Right lung (tissue), 5 donors: ENCODE results near the gene TGFB1. TPM values are rescaled to one million over a fixed set of nuclear protein-coding genes. Genes with fewer than 3 reads are reported as not detected.
"Not testable (repeated sequence)": the region's sequence is repeated elsewhere in the genome, so short reads cannot be mapped to it uniquely, and the experiment has no call there.

Experiments used
- DNase-seq, 2 donors: peaks; one replicate each; pipeline ENCODE4 v3.0.0-alpha.2; 2013
- polyA plus RNA-seq, 5 donors: library from polyadenylated mRNA; unstranded; fragments of 120-200 nt; gene quantifications; one replicate each; pipeline versions ENCODE4 v1.2.1 to v1.2.3, GENCODE V29; 2013; ENCODE audit warnings: inconsistent platforms in 1 of 5, low replicate concordance in 1 of 5; ENCODE audit not compliant: insufficient read length in 5 of 5, insufficient read depth in 1 of 5

The TGFB1 gene
- polyA plus RNA-seq, 5 donors: 23.8 to 41.2 (median 30.2) TPM

GRCh38 chr19:41350735-41351338, 2.9 kb downstream of the TGFB1 start:
- DNase-seq: no peak

GRCh38 chr19:41346916-41347315, 6.8 kb downstream of the TGFB1 start:
- not testable (repeated sequence) for DNase-seq

- no peak for DNase-seq
These were observed 9.6 kb downstream of the TGFB1 start for GRCh38 chr19:41344162-41344561.

GRCh38 chr19:41341669-41342490, 11.8 kb downstream of the TGFB1 start:
- DNase-seq: no peak

GRCh38 chr19:41339936-41340335, 13.8 kb downstream of the TGFB1 start:
- no peak for DNase-seq

- no peak for DNase-seq
These were observed 18.3 kb downstream of the TGFB1 start for GRCh38 chr19:41335467-41335866.

- DNase-seq: no peak
These were observed 18.9 kb downstream of the TGFB1 start for GRCh38 chr19:41334793-41335192.

GRCh38 chr19:41332468-41332867, 21.3 kb downstream of the TGFB1 start:
- no peak for DNase-seq

- DNase-seq: no peak
These were observed 21.7 kb downstream of the TGFB1 start for GRCh38 chr19:41332000-41332399.

GRCh38 chr19:41330946-41331678, 22.6 kb downstream of the TGFB1 start:
- no peak for DNase-seq

- no peak for DNase-seq
These were observed 23.2 kb downstream of the TGFB1 start for GRCh38 chr19:41330481-41330880.

GRCh38 chr19:41328842-41329225, 24.9 kb downstream of the TGFB1 start:
- DNase-seq: no peak

- no peak for DNase-seq
These were observed 25.4 kb downstream of the TGFB1 start for GRCh38 chr19:41328157-41328841.

GRCh38 chr19:41327576-41328156, 26.1 kb downstream of the TGFB1 start:
- DNase-seq: no peak

- DNase-seq: peak in 1 of 2 donors; percentile 36
These were observed 26.6 kb downstream of the TGFB1 start for GRCh38 chr19:41327076-41327575.

GRCh38 chr19:41325947-41326706, 27.6 kb downstream of the TGFB1 start:
- DNase-seq: no peak

GRCh38 chr19:41325640-41325946, 28.1 kb downstream of the TGFB1 start:
- DNase-seq: no peak

GRCh38 chr19:41324921-41325639, 28.6 kb downstream of the TGFB1 start:
- peak in 1 of 2 donors; percentile 31 for DNase-seq

- no peak for DNase-seq
These were observed 29.5 kb downstream of the TGFB1 start for GRCh38 chr19:41324231-41324702.
